GM13976 (cell line): ENCODE results near the gene LRRC8D.

Experiments
- DNase-seq: peaks from one replicate; pipeline ENCODE4 v3.0.0; 2012; ENCODE audit warnings: low spot score
- in situ Hi-C: fragments of 300-500 bp; cut with MboI; formaldehyde crosslinking; loops from one replicate; pipeline ENCODE4 v1.12.0; 2022; ENCODE audit warnings: low sequenced_read_pairs, mixed read lengths, inconsistent platforms; ENCODE audit not compliant: unreplicated experiment
- TF ChIP-seq, protein P1 (sequence below): IDR thresholded peaks from 2 replicates; pipeline ENCODE4 v1.5.1; 2012; ENCODE audit warnings: borderline replicate concordance, mild to moderate bottlenecking; ENCODE audit not compliant: insufficient read depth; ENCODE audit errors: extremely low read depth, missing control alignments, control extremely low read depth

Gene LRRC8D

GRCh38 chr1:89948722-89949345 is 128.0 kb downstream of the LRRC8D start:
- no peak for DNase-seq
- TF ChIP-seq, protein P1, sequence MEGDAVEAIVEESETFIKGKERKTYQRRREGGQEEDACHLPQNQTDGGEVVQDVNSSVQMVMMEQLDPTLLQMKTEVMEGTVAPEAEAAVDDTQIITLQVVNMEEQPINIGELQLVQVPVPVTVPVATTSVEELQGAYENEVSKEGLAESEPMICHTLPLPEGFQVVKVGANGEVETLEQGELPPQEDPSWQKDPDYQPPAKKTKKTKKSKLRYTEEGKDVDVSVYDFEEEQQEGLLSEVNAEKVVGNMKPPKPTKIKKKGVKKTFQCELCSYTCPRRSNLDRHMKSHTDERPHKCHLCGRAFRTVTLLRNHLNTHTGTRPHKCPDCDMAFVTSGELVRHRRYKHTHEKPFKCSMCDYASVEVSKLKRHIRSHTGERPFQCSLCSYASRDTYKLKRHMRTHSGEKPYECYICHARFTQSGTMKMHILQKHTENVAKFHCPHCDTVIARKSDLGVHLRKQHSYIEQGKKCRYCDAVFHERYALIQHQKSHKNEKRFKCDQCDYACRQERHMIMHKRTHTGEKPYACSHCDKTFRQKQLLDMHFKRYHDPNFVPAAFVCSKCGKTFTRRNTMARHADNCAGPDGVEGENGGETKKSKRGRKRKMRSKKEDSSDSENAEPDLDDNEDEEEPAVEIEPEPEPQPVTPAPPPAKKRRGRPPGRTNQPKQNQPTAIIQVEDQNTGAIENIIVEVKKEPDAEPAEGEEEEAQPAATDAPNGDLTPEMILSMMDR, result no peak
- in situ Hi-C loops, result no loop called here

DNA sequence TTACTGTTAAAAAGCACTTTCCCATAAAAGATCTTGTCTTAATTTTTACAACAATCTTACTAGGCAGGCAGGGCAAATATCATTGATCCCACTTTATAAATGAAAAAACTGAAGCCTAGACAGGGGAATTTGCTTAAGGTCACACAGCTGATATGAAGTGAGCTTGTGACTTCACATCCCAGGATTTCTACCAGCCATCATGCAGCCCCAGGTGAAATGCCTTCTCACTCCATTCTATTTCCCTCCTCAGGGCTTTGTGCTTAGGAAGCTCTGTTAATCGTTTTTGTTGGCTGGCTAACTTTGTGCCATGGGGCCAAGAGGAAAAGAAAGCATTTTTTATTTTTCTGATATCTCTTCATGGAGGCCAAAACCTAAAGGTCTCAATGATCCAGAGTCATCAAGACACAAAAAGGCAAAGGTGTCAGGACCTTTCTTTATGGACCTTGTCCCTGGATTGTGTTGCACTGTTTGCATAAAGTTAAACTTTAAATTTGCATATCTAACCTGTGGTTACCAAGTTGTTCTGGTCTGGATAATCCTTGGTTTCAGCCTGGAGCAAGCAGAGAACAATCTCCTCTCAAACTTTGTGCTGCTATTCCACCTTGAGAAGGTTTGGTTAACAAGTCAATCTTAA is 129.3 kb downstream of the LRRC8D start:
- TF ChIP-seq, protein P1, result no peak
- in situ Hi-C loops, result no loop called here
- no peak for DNase-seq

GRCh38 chr1:89950703-89951102 is 129.9 kb downstream of the LRRC8D start:
- in situ Hi-C loops, result no loop called here
- TF ChIP-seq, protein P1, result no peak

DNA sequence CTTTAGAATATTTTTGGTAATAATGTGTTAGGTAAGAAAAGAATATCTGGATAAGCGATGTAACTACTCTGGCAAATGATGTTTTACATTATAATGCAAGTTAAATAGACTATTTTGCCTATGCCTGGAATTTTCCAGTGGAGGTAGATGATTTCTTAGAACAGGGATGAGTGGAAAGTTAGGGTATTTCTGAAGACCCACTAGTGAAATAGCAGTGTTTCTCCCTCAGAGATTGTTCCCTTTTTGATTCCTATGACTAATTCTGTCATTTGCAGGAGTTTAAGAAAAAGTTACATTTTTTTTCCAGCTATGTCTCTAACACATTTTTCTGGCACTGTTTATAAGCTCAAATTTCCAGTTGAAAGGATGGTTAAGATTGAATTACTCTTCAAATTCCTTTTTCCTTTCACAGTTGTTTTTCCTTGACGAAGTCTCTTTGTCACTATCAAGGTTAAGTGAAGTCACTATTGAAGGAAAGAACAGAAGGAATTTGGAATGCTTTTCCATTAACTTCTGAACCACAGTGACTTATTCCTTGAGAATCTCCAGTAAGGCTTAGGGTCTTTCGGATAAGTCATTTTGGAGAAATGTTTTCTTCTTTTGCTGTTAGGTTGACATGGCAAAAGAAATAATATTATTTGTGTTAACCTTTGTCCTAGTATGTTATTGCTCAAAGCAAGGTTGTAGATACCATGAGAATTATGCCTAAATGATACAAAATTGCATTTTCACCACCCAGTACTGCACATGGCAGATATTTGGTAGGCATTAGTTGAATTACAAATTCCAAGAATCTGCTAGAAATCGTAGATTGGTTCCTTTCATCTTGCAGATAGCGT is 131.2 kb downstream of the LRRC8D start:
- no peak for DNase-seq
- in situ Hi-C loops, result no loop called here
- TF ChIP-seq, protein P1, result no peak

More at GRCh38 chr1:89950703-89951102, 129.9 kb downstream of the LRRC8D start:
- DNase-seq, result no peak

DNA sequence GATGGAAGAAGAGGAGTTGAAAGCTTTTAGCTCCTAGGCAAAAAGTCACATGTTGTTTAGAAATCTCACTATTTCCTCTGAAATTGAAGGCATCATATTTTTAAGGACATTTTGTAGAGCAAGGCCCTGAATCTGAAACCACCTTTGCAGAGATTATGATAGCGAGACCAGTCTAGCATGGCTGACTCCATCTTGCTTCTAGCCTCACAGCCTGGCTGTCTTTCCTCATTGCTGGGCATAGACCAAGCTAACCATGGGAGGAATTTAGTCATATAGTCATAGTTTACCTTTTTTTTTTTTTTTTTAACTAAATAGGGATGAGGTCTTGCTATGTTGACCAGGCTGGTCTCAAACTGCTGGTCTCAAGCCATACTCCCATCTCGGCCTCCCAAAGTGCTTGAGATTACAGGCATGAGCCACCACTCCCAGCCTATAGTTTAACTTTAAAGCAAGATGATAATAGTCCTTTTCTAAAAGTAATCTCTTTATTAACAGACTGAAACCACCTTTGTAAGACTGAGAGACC is 131.8 kb downstream of the LRRC8D start:
- no peak for DNase-seq
- in situ Hi-C loops, result no loop called here
- TF ChIP-seq, protein P1, result no peak

DNA sequence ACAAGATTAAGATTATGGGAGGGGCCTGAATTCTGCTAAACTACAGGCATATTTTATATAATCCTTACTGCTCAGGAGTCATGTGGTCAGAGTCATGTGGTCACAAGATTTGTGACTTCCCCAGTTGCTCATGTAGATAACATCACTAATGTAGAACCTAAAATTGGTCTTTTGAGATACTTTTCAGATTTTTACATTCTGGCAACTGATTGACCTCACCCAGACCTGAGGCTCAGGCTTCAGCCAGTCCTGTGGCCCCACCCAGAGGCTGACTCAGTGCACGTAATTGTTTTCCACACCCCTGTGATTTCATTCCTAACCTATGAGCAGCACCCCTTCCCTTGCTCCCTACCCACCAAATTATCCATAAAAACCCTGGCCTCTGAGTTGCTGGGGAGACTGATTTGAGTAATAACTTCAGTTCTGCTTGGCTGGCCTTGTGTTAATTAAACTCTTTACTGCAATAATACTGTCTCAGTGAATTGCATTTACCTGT is 132.3 kb downstream of the LRRC8D start:
- DNase-seq, result no peak
- in situ Hi-C loops, result no loop called here
- TF ChIP-seq, protein P1, result peak; percentile 35
